MCF 10A (cell line): Measurements from ENCODE around the gene MAPKAPK2. TPM values are rescaled to one million over a fixed set of nuclear protein-coding genes. Genes with fewer than 3 reads are reported as not detected.
A peak's percentile ranks its signal among the peaks of the same experiment; 100 is the strongest.

ENCODE experiments used
- BruUV-seq: library from RNA; stranded (reverse); fragments of 400-500 nt; replicated peaks from 2 replicates; lab custom pipeline; 2021; lab: Mats Ljungman, UMichigan
- CTCF ChIA-PET: fragments of 300-600 bp; sonication (Branson Sonifier 250); formaldehyde crosslinking; extraction: SDS; loops from one replicate; lab custom pipeline; 2021; ENCODE audit warnings: antibody characterized with exemption, inconsistent platforms; lab: Yijun Ruan, JAX
- POLR2A ChIA-PET: fragments of 300-600, 350-650 bp; sonication (Branson Sonifier 250); formaldehyde crosslinking; extraction: SDS; loops from one replicate; lab custom pipeline; 2020; ENCODE audit warnings: antibody characterized with exemption, inconsistent platforms; lab: Yijun Ruan, JAX
- DNase-seq: peaks from one replicate; pipeline ENCODE4 v3.0.0-alpha.2; 2018; ENCODE audit not compliant: unreplicated experiment
- H3K27ac Mint-ChIP-seq: one replicate; pipeline ENCODE4 v1.8.0; 2022; ENCODE audit warnings: mild to moderate bottlenecking, low read depth, mixed read lengths; ENCODE audit not compliant: unreplicated experiment
- H3K27me3 Mint-ChIP-seq: one replicate; pipeline ENCODE4 v1.8.0; 2022; ENCODE audit warnings: mixed read lengths; ENCODE audit not compliant: insufficient read depth, unreplicated experiment
- H3K36me3 Mint-ChIP-seq: one replicate; pipeline ENCODE4 v1.8.0; 2022; ENCODE audit warnings: mild to moderate bottlenecking, moderate library complexity, mixed read lengths; ENCODE audit not compliant: insufficient read depth, unreplicated experiment
- H3K4me1 Mint-ChIP-seq: one replicate; pipeline ENCODE4 v1.8.0; 2022; ENCODE audit warnings: mixed read lengths; ENCODE audit not compliant: insufficient read depth, unreplicated experiment
- H3K4me3 Mint-ChIP-seq: one replicate; pipeline ENCODE4 v1.8.0; 2022; ENCODE audit warnings: mild to moderate bottlenecking, moderate library complexity, mixed read lengths; ENCODE audit not compliant: unreplicated experiment
- H3K9me3 Mint-ChIP-seq: one replicate; pipeline ENCODE4 v1.8.0; 2022; ENCODE audit warnings: mixed read lengths; ENCODE audit not compliant: unreplicated experiment
- CTCF ChIP-seq: fragments of 200-600 bp; IDR thresholded peaks from one replicate; pipeline ENCODE4 v1.8.0; 2022; ENCODE audit warnings: antibody characterized with exemption, mild to moderate bottlenecking; ENCODE audit not compliant: unreplicated experiment
- intact Hi-C: fragments of 100-400 bp; cut with micrococcal nuclease; formaldehyde crosslinking; loops from 2 replicates; pipeline ENCODE4 v1.14.1; 2022
- total RNA-seq: library from RNA; stranded (reverse); gene quantifications from 2 replicates; pipeline ENCODE4 v1.2.3, GENCODE V29; 2022

The MAPKAPK2 gene
- total RNA-seq, 1 experiment from 2014 or later: 142 TPM

GRCh38 chr1:206706806-206707366 is 22.2 kb downstream of the MAPKAPK2 start:
- Mint-ChIP-seq H3K27ac (no peak overlapping the region), H3K4me1 (peaks cover 59% of the 10 kb centered on the region), H3K36me3 (peaks cover 15% of the 10 kb centered on the region), H3K27me3 (no peaks in the 10 kb centered on the region), H3K9me3 (no peaks in the 10 kb centered on the region), H3K4me3 (no peak overlapping the region)
- intact Hi-C loops: no loop called here
- CTCF ChIA-PET: interaction anchor here (0.6 to 3.7 kb wide), 6 partner anchors 10 to 335 kb away, joined by 3 to 13 read pairs (median 3); no protein-coding TSS in a partner anchor
- no peak for DNase-seq
- BruUV-seq: no TSS peak
- POLR2A ChIA-PET: interaction anchor here (1.3 to 16.1 kb wide), 2 partner anchors 17 to 18 kb away, joined by 3 to 229 read pairs; partner anchors contain the start of gene MAPKAPK2
- no peak for TF ChIP-seq CTCF

DNA sequence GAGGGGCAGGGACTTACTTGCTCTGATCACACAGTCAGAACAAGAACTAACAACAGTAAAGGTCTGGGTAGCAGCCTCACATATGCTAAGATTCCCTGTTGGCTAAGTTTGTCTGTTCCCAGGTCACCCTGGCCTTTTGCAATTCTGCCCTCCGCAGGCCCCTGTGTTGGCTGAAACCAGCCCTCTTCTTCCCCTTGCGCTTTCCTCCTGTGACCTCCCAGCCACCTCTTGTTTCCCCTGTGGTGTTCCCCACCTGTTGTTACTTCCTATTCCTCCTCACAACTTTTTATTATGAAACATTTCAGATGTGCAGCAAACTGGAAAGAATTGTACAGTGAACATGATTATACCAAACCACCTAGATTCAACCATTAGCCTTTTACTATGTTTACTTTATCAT is 23.4 kb downstream of the MAPKAPK2 start:
- Mint-ChIP-seq H3K36me3 (peaks cover 17% of the 10 kb centered on the region), H3K27ac (peak overlapping the region; percentile 52), H3K4me1 (peaks cover 55% of the 10 kb centered on the region), H3K27me3 (no peaks in the 10 kb centered on the region), H3K9me3 (no peaks in the 10 kb centered on the region), H3K4me3 (no peak overlapping the region)
- intact Hi-C loops: no loop called here
- no TSS peak for BruUV-seq
- TF ChIP-seq CTCF: no peak
- DNase-seq: no peak
- ChIA-PET CTCF (interaction anchor here (1.0 to 11.8 kb wide), 4 partner anchors 17 to 204 kb away, joined by 3 to 158 read pairs (median 8); no protein-coding TSS in a partner anchor), POLR2A (interaction anchor here (2.7 to 16.1 kb wide), 4 partner anchors 9 to 33 kb away, joined by 10 to 229 read pairs (median 53); partner anchors contain the start of gene MAPKAPK2)

- intact Hi-C loops: loop anchor here (1.0 kb wide), 1 partner anchor 35 kb away; no protein-coding TSS in a partner anchor
- H3K36me3 Mint-ChIP-seq: peaks cover 16% of the 10 kb centered on the region
- ChIA-PET POLR2A (interaction anchor here (0.5 to 16.1 kb wide), 10 partner anchors 10 to 1043 kb away, joined by 3 to 229 read pairs (median 4); partner anchors contain the start of genes CD46, EIF2D and MAPKAPK2), CTCF (interaction anchor here (0.6 to 11.8 kb wide), 18 partner anchors 10 to 1008 kb away, joined by 3 to 158 read pairs (median 4); partner anchors contain the start of gene IL20)
- no peaks in the 10 kb centered on the region for H3K9me3 Mint-ChIP-seq
- BruUV-seq: no TSS peak
- peaks cover 59% of the 10 kb centered on the region for H3K4me1 Mint-ChIP-seq
- peak; percentile 75 for DNase-seq
- no peak overlapping the region for H3K4me3 Mint-ChIP-seq
- H3K27ac Mint-ChIP-seq: peak overlapping the region; percentile 52
- no peak for TF ChIP-seq CTCF
- H3K27me3 Mint-ChIP-seq: no peaks in the 10 kb centered on the region
These were observed 24.2 kb downstream of the MAPKAPK2 start for GRCh38 chr1:206708882-206709281.

GRCh38 chr1:206709322-206709721 is 24.6 kb downstream of the MAPKAPK2 start:
- no peaks in the 10 kb centered on the region for H3K27me3 Mint-ChIP-seq
- no peak for DNase-seq
- peak overlapping the region; percentile 52 for H3K27ac Mint-ChIP-seq
- no peak overlapping the region for H3K4me3 Mint-ChIP-seq
- H3K9me3 Mint-ChIP-seq: no peaks in the 10 kb centered on the region
- no peak for TF ChIP-seq CTCF
- ChIA-PET CTCF (interaction anchor here (0.6 to 11.8 kb wide), 20 partner anchors 10 to 279 kb away, joined by 3 to 158 read pairs (median 6); partner anchors contain the start of gene IL20), POLR2A (interaction anchor here (0.6 to 16.1 kb wide), 13 partner anchors 10 to 706 kb away, joined by 3 to 229 read pairs (median 3); partner anchors contain the start of genes DYRK3, EIF2D, MAPKAPK2 and RAB7B)
- intact Hi-C loops: loop anchor here (1.0 kb wide), 1 partner anchor 35 kb away; no protein-coding TSS in a partner anchor
- H3K4me1 Mint-ChIP-seq: peaks cover 60% of the 10 kb centered on the region
- BruUV-seq: no TSS peak
- H3K36me3 Mint-ChIP-seq: peaks cover 12% of the 10 kb centered on the region
